HCEC 1CT (cell line): Measurements from ENCODE around the gene JAG2.

Source experiments
- DNase-seq: peaks from one replicate; pipeline ENCODE4 v3.0.0-alpha.2; 2017

Gene JAG2

DNA sequence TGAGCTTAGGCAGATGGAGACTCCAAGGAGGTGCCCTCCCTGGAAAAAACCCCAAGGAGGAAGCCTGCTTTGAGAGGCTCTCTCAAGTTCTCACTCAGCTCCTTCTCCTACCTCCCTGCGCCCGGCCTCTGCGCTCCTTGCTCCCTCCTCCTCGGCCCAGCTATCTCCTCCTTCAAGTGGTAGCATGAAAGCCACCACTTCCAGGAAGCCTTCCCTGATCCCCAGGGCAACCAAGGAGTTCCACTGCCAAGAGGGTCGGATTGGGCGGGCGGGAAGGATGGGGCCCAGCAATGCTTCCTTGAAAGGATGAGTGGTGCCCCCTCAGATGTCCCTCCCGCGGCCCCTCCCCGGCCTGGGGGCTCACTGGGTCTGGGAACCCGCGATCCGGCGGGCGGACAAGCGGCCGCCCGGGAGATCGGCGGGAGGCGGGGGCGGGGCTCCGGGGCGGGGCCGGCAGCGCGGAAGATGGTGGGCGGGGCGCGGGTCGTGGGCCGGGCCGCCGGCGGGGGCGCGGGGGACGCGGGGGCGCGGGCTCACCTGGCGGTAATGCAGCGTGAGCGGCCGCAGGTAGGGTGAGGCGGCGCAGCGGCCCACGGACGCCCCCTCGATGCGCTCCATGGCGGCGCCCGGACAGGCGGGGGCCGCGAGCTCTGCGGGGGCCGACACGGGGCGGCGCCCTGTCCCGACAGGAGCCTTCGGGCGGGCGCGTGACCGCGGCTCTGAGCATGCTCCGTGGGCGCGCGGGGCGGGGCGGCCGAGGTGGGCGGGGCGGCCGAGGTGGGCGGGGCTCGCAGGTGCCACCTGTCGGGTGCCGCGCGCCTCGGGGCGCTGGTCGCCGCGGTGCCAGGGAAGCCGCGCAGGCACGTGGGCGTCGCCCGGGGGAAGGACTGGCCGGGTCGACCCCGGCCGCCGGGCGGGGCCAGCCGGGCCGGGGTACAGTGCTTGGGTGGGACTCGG is 12.3 kb upstream of the JAG2 start, which contains the start of gene NUDT14:
TSS of gene NUDT14 (minus strand) at position 721 of the 957 bp plus-strand sequence. CDS start at position 618, 103 bp downstream.
- DNase-seq: peak; percentile 34

DNA sequence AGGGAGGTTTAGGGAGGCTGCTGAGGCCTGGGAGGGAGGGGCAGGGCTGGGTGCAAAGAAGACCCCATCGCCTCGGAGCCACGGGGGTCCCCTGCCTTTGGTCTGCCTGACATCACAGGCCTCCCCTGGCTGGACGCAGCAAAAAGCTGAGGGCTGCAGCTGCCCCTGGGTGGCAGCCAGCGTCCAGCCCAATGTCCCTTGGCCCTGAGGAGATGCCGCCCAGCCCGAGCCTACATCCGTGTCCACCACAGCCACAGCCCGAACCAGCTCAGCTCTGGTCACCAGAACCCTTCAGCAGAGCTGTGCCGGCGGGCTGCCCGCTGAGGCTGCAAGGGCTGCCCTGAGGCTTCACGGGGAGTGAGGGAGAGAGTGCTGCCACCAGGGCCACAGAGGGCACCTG is 10.6 kb upstream of the JAG2 start:
- no peak for DNase-seq

DNA sequence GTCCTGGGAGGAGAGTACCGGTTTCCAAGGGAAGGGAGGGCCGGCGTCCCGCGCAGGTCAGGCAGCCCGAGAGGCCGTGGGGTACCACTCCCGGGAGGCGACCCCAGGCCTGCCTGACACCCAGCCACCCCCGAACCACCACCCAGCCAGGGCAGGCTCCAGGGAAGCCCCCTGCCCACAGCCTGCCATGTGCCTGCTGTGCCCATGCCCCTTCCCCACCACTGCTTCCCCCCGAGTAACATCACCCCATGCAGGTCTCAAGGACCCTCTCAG is 10.2 kb upstream of the JAG2 start:
- no peak for DNase-seq

GRCh38 chr14:105178069-105178867 is 9.7 kb upstream of the JAG2 start:
- no peak for DNase-seq

DNA sequence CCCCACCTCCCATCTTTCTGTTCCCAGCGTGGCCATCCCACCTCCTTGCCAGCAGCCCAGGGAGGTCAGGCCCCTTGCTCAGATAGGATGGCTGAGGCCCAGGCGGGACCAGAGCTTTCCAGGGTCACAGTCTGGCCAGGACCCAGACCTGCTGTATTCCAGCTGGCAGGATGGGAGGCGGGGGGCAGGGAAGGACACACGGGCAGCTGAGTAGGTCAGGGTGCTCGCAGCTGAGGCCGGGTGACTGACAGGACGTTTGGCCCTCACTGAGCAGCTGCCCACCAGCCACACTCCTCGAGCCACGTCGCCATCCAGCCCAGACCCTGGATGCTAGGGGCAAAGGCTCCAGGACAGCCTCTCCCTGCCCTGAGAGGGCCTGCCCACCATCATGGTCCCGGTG is 8.5 kb upstream of the JAG2 start:
- no peak for DNase-seq

GRCh38 chr14:105176513-105176912 is 7.9 kb upstream of the JAG2 start:
- no peak for DNase-seq

- DNase-seq: no peak
Measured at GRCh38 chr14:105173901-105174894, 5.6 kb upstream of the JAG2 start.

DNA sequence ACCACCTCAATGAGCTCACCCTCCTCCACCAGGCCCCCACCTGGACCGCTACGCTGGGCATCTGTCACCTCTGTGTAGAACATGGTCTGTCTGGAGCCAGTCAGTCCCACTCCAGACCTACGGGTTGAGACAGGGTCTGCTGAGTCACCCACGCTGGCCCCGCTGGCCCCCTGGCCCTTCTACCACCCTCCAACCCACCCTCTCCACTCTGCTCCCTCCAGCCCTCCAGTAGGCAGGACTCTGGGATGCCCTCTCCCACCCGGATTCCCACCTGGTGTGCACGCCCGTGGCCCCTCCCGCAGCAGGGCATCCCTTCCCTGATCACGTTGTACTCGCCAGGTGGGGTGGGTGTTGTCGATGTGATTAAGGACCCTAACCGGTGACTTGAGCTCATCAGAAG is 4.6 kb upstream of the JAG2 start:
- no peak for DNase-seq

GRCh38 chr14:105172476-105172875 is 3.9 kb upstream of the JAG2 start:
- no peak for DNase-seq

GRCh38 chr14:105171004-105171673 is 2.6 kb upstream of the JAG2 start:
- DNase-seq: no peak

- no peak for DNase-seq
Measured at GRCh38 chr14:105169776-105170655, 1.4 kb upstream of the JAG2 start.

- DNase-seq: no peak
Measured at GRCh38 chr14:105168979-105169507, 467 bp upstream of the JAG2 start.

- DNase-seq: no peak
Measured at GRCh38 chr14:105168093-105168420, 519 bp downstream of the JAG2 start.

- no peak for DNase-seq
Measured at GRCh38 chr14:105167303-105168092, 1.1 kb downstream of the JAG2 start.

- DNase-seq: no peak
Measured at GRCh38 chr14:105166571-105167302, 1.8 kb downstream of the JAG2 start.

GRCh38 chr14:105165761-105166485 is 2.7 kb downstream of the JAG2 start:
- DNase-seq: no peak

- no peak for DNase-seq
Measured at GRCh38 chr14:105165134-105165704, 3.4 kb downstream of the JAG2 start.

- DNase-seq: no peak
Measured at GRCh38 chr14:105163040-105163742, 5.4 kb downstream of the JAG2 start.
